SK-N-MC (cell line): ENCODE measurements around the gene C3orf70.

Source experiments
- EZH2 ChIP-seq: fragments of 200-600 bp; sonication (generic); IDR thresholded peaks from one replicate; pipeline ENCODE4 v1.6.1; 2017; ENCODE audit warnings: antibody characterized with exemption
- POLR2AphosphoS5 ChIP-seq: IDR thresholded peaks from 2 replicates; pipeline ENCODE4 v1.6.1; 2012; ENCODE audit warnings: mild to moderate bottlenecking, low read depth, low read length, borderline replicate concordance

- no peak for TF ChIP-seq EZH2
- no peak for TF ChIP-seq POLR2AphosphoS5
Observed at GRCh38 chr3:185030399-185030798, 122.5 kb downstream of the C3orf70 start.
